ENCODE measurements around the gene KRTAP19-3. TPM values are rescaled to one million over a fixed set of nuclear protein-coding genes. Genes with fewer than 3 reads are reported as not detected.
"Not testable (repeated sequence)": the region's sequence is repeated elsewhere in the genome, so short reads cannot be mapped to it uniquely, and the experiment has no call there.

Gene KRTAP19-3
- total RNA-seq (not detected), polyA plus RNA-seq (not detected)
- long read RNA-seq, donor 1: 0 reads
- long read RNA-seq, donor 2: 0 reads
- long read RNA-seq, donor 3: 0 reads
- long read RNA-seq, donor 4: 0 reads
- long read RNA-seq, donor 5: 0 reads
- long read RNA-seq, donor 6: 0 reads
- long read RNA-seq, donor 7: 0 reads
- long read RNA-seq, donor 8: 0 reads
- long read RNA-seq, donor 9: 0 reads
- long read RNA-seq, donor 10: 0 reads

GRCh38 chr21:30491963-30492428 lies at the start of gene KRTAP19-3:
TSS of gene KRTAP19-3 (minus strand) at chr21:30492013. CDS start at chr21:30491957, 56 bp downstream.
- intact Hi-C loops (cut with DNase I): no loop called here
- no peak for DNase-seq
- 70 to 86% (median 76%) methylated on average over 2 of the region's 2 CpGs for WGBS, 4 donors
- Histone ChIP-seq H3K27me3 (no peaks in the 10 kb centered on the region), H3K9me3 (replicated peaks in 1 of 3) (peaks cover 0 to 5% (median 0%) of the 10 kb centered on the region in 3 donors), H3K4me3 (no peak within 1 kb of the TSS), H3K4me1 (replicated peaks in 1 of 2) (no peaks in the 10 kb centered on the region), H3K27ac (no peak within 1 kb of the TSS), H3K36me3 (replicated peaks in 1 of 2) (no peaks in the 10 kb centered on the region)
- TF ChIP-seq, protein P1, sequence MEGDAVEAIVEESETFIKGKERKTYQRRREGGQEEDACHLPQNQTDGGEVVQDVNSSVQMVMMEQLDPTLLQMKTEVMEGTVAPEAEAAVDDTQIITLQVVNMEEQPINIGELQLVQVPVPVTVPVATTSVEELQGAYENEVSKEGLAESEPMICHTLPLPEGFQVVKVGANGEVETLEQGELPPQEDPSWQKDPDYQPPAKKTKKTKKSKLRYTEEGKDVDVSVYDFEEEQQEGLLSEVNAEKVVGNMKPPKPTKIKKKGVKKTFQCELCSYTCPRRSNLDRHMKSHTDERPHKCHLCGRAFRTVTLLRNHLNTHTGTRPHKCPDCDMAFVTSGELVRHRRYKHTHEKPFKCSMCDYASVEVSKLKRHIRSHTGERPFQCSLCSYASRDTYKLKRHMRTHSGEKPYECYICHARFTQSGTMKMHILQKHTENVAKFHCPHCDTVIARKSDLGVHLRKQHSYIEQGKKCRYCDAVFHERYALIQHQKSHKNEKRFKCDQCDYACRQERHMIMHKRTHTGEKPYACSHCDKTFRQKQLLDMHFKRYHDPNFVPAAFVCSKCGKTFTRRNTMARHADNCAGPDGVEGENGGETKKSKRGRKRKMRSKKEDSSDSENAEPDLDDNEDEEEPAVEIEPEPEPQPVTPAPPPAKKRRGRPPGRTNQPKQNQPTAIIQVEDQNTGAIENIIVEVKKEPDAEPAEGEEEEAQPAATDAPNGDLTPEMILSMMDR (IDR thresholded peaks at IDR 0.05): no peak
- no peak for TF ChIP-seq POLR2A (IDR thresholded peaks at IDR 0.05)

DNA sequence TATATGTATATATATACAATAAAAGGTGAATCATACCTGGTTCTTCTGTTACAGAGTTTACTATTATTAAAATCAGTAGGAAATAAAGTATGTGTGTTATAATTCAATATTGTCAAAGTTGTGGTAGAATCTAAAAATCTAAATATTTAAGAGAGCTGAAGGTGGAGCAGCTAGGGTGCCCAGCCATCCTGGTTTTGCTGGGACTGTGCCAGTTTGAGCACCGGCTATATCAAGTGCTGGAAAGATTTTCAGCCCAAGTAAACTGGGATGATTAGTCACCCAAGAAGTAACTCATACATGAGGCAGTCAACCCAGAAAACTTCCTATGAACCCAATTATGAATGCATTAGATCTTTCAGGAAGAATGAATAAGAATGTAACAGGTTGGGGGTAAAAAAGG lies 27.1 kb upstream of the KRTAP19-3 start:
- Histone ChIP-seq H3K27ac (no peak overlapping the region), H3K36me3 (replicated peaks in 1 of 2) (no peaks in the 10 kb centered on the region), H3K27me3 (no peaks in the 10 kb centered on the region), H3K9me3 (replicated peaks in 1 of 3) (no peaks in the 10 kb centered on the region), H3K4me3 (no peak overlapping the region), H3K4me1 (replicated peaks in 1 of 2) (no peaks in the 10 kb centered on the region)
- intact Hi-C loops (cut with DNase I): no loop called here
- WGBS, 4 donors: 78 to 90% (median 84%) methylated on average over 1 of the region's 1 CpG
- no peak for TF ChIP-seq POLR2A (IDR thresholded peaks at IDR 0.05)
- TF ChIP-seq, protein P1 (IDR thresholded peaks at IDR 0.05): no peak
- no peak for DNase-seq

DNA sequence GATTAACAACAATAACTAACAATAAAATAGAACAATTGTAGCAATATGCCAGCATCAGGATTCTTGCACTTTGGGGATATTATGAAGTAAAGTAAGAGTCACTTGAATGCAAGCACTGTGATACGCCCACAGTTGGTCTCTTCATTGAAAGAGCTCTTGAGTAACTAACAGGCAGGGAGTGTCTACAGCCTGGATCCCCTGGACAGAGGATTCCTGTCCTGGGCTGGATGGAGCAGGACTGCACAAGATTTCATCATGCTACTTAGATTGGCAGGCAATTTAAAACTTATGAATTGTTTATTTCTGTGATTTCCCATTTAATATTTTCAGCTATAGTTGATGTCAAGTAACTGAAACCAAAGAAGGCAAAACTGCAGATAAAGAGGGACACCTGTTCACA lies 23.9 kb upstream of the KRTAP19-3 start:
- no peak overlapping the region for H3K4me3 ChIP-seq
- H3K9me3 ChIP-seq (replicated peaks in 1 of 3): no peaks in the 10 kb centered on the region
- no peak for DNase-seq
- TF ChIP-seq, protein P1 (IDR thresholded peaks at IDR 0.05): no peak
- no peak for TF ChIP-seq POLR2A (IDR thresholded peaks at IDR 0.05)
- no peaks in the 10 kb centered on the region for H3K4me1 ChIP-seq (replicated peaks in 1 of 2)
- 70 to 80% (median 77%) methylated on average over 1 of the region's 1 CpG for WGBS, 4 donors
- H3K36me3 ChIP-seq (replicated peaks in 1 of 2): no peaks in the 10 kb centered on the region
- no peak overlapping the region for H3K27ac ChIP-seq
- no peaks in the 10 kb centered on the region for H3K27me3 ChIP-seq
- intact Hi-C loops (cut with DNase I): no loop called here

DNA sequence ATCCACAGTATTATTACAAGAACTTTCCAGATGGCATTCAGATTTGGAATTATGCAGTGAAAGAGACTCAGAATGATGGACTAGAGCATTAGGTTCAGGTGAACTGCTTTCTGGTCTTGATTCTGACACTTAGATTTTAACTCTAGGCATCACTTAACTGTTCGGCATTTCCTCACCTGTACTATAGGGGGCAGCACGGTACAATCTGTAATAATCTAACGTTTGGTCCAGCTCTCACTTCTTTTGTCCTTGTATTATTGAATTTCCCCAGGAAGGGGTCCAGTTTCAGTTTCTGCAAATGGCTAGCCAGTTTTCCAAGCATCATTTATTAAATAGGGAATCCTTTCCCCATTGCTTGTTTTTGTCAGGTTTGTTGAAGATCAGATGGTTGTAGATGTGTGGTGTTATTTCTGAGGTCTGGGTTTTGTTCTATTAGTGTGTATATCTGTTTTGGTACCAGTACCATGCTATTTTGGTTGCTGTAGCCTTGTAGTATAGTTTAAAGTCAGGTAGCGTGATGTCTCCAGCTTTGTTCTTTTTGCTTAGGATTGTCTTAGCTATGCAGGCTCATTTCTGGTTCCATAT lies 13.9 kb upstream of the KRTAP19-3 start:
- H3K4me1 ChIP-seq (replicated peaks in 1 of 2); H3K27me3 ChIP-seq; H3K9me3 ChIP-seq (replicated peaks in 1 of 3); intact Hi-C loops (cut with DNase I); H3K4me3 ChIP-seq; DNase-seq; H3K27ac ChIP-seq; H3K36me3 ChIP-seq (replicated peaks in 1 of 2): not testable (repeated sequence)
- WGBS, 4 donors: 31 to 35% (median 33%) methylated on average over 4 of the region's 4 CpGs

GRCh38 chr21:30502041-30502440 lies 10.2 kb upstream of the KRTAP19-3 start, which contains the start of gene KRTAP19-5:
TSS of gene KRTAP19-5 (minus strand) at chr21:30502141. CDS start at chr21:30502090, 51 bp downstream.
- TF ChIP-seq, protein P1 (IDR thresholded peaks at IDR 0.05): no peak
- intact Hi-C loops (cut with DNase I): no loop called here
- WGBS, 4 donors: 69 to 75% (median 72%) methylated on average over 6 of the region's 6 CpGs
- Histone ChIP-seq H3K36me3 (replicated peaks in 1 of 2) (no peaks in the 10 kb centered on the region), H3K27ac (no peak within 1 kb of the TSS), H3K27me3 (no peaks in the 10 kb centered on the region), H3K4me3 (no peak within 1 kb of the TSS), H3K9me3 (replicated peaks in 1 of 3) (no peaks in the 10 kb centered on the region), H3K4me1 (replicated peaks in 1 of 2) (no peaks in the 10 kb centered on the region)
- no peak for DNase-seq

All from adrenal gland (tissue), 19 donors.